NCI-H82 treated with DMSO at 0.1 percent for 48 hours (cell line): ENCODE data around the gene DLGAP4.
A peak's percentile ranks its signal among the peaks of the same experiment; 100 is the strongest.
"Not testable (repeated sequence)": the region's sequence is repeated elsewhere in the genome, so short reads cannot be mapped to it uniquely, and the experiment has no call there.

Experiments
- DNase-seq: peaks from one replicate; lab custom pipeline; 2025; ENCODE audit not compliant: unreplicated experiment; lab: John Stamatoyannopoulos, UW

Gene DLGAP4

DNA sequence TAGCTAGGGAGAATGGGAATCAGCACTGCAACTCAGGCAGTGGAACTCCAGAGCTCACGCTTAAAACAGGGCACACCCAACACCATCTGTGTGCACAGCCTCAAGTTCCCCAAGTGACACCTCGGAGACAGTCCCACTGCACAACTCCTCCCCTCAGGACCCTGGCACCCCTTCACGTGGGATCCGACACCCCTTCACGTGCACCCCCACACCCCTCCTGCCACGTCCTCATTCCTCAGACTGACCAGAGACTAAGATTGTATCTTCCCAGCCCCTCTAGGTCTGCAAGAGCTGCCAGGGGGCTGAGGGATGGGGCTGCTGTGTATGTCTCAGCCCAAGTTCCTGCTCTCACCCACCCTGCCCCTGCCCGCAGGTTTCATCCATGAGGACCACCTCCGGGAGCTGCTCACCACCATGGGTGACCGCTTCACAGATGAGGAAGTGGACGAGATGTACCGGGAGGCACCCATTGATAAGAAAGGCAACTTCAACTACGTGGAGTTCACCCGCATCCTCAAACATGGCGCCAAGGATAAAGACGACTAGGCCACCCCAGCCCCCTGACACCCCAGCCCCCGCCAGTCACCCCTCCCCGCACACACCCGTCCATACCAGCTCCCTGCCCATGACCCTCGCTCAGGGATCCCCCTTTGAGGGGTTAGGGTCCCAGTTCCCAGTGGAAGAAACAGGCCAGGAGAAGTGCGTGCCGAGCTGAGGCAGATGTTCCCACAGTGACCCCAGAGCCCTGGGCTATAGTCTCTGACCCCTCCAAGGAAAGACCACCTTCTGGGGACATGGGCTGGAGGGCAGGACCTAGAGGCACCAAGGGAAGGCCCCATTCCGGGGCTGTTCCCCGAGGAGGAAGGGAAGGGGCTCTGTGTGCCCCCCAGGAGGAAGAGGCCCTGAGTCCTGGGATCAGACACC lies 242.8 kb downstream of the DLGAP4 start:
- DNase-seq, result no peak

DNA sequence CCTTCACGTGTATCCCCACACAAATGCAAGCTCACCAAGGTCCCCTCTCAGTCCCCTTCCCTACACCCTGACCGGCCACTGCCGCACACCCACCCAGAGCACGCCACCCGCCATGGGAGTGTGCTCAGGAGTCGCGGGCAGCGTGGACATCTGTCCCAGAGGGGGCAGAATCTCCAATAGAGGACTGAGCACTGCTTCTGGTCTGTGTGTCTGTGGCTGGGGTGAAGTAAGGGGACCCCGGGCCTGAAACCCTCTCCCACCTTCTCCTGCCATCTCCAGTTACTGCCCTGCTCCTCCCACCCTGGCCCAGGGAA lies 243.4 kb downstream of the DLGAP4 start:
- DNase-seq, result no peak

DNA sequence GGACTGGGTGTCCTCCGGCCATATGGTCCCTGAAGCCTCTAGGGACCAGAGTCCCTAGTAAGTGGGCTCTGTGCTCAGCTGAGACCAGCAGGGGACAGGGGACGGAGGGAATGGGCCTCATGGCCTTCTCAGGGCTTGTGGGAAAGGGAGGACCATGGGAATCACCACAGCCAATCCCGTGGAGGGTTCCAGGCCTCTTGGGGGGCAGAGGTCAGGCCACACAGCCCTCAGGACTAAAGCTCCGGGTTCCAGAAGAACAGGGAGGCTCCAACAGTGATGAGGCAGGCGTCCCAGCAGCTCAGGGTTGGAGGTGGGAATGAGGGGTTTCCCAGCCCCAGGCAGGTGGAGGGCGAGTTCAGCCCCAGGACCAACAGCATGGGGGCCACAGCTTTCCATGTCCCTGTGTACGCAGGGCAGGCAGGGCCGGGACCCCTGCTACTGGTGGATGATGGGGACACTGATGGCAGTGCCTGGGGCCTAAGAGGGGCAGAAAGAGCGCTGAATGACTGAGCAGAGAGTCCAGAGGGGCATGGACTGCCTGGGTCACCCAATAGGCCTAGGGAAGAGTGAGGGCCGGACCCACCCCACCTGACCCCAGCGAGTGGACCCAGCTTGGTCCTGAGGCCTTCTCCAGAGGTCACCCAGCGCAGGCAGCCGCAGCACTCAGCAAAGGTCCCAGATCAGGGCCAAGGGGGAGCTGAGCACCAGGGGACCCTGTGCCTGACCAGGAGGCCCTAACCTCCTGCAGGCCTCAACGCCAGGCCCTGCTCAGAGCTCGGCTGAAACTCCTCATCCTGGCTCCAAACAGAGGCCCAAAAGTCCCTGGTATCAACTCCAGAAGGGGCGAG lies 244.0 kb downstream of the DLGAP4 start:
- DNase-seq, result no peak

DNA sequence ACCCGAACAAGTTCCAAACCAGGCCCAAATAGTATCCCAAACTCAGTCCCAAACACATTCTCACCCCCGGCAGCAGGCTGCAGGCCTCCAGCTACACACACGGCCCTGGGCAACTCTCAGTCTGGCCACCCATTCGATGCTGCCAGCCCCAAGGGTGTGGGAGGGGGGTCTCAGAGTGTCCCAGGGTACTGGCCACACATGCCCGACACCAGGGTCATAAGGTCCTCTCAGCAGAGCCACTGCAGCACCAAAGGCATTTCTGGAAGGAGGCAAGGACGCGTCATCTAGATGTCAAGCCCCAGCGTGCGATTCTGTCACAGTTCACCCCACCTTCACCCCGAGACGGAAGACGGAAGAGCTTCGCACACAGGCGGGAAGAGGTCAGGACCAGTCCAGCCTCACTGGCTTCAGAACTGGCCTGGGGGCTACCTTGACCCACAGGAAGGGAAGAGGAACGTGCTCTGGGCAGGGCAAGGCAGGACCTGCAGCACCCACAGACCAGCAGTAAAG lies 244.7 kb downstream of the DLGAP4 start:
- DNase-seq, result no peak

DNA sequence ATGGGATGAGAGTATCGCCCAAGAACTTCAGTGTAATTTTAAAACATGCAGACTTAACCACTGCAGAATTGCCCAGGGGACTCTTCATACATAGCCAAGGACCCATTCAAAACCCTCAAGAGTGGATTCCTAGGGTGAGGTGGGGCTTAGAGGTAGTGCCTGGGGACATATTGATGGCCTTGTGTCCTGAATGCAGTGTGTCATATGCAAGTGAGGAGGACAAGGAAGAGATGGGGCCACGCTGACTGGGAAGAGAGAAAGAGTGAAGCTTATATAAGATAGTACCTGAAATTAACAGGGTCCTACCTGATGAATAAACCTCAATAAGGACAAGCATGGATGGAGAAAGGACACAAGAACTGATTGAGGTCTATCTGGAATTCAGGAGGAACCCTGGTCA lies 249.1 kb downstream of the DLGAP4 start:
- no peak for DNase-seq

DNA sequence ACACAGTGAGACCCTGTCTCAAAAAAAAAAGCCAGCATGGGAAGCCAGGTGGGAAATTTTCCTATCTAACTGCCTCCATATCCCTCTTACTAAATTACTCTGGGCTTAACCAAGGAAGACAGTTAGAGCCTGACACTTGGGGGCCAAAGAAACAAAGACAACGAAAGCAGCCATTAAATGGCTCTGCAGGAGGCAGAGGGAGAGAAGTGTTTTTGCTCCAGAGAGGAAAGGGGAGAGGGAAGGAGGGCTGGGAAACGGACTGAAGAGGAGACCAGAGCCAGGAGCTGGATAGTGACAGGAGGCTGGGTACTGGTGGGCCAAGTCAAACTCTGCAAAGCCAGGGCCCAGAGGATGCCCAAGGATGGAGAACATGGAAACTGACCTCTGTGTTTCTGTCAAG lies 256.6 kb downstream of the DLGAP4 start:
- no peak for DNase-seq

DNA sequence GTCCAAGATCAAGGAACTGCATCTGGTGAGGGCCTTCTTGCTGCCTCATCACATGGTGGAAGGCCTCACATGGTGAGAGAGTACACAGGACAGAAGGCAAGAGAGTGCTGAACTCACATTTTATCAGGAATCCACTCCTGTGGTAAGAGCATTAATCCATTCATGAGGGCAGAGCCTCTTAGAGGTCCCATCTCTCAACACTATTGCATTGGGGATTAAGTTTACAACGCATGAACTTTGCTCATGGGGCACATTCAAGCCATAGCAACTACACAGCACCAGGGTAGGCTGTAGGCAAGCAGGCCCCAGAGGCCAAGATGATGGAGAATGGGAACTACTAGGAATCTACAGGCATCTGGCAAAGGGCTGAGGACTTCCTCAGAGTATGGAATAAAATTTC lies 257.2 kb downstream of the DLGAP4 start:
- no peak for DNase-seq

DNA sequence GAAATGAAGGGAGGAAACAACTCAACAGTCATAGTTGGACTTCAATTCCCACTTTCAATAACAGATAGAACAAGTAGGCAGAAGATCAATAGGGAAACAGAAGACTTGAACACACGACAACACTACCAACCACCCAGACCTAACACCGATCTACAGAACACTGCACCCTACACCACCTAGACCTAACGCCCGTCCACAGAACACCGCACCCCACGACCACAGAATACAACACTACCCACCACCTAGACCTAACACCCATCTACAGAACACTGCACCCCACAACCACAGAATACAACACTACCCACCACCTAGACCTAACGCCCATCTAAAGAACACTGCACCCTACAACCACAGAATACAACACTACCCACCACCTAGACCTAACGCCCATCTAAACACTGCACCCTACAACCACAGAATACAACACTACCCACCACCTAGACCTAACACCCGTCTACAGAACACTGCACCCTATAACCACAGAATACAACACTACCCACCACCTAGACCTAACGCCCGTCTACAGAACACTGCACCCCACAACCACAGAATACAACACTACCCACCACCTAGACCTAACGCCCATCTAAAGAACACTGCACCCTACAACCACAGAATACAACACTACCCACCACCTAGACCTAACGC lies 258.1 kb downstream of the DLGAP4 start:
- not testable (repeated sequence) for DNase-seq

DNA sequence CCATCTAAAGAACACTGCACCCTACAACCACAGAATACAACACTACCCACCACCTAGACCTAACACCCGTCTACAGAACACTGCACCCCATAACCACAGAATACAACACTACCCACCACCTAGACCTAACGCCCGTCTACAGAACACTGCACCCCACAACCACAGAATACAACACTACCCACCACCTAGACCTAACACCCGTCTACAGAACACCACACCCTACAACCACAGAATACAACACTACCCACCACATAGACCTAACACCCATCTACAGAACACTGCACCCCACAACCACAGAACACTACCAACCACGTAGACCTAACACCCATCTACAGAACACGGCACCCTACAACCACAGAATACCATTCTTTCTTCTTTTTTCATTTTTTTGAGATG lies 258.6 kb downstream of the DLGAP4 start:
- DNase-seq, result not testable (repeated sequence)

DNA sequence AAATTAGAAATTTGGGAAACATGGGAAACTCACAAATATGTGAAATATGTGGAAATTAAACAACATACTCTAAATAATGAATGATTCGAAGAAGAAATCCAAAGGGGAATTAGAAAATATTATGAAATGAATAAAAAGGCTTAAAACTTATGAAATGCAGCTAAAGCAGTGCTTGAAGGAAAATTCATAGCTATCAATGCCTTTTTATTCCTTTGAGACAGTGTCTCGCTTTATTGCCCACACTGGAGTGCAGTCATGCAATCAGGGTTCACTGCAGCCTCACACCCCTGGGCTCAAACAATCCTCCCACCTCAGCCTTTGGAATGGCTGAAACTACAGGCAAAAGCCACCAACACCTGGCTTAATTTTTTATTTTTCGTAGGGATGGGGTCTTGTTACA lies 259.4 kb downstream of the DLGAP4 start:
- DNase-seq, result no peak

DNA sequence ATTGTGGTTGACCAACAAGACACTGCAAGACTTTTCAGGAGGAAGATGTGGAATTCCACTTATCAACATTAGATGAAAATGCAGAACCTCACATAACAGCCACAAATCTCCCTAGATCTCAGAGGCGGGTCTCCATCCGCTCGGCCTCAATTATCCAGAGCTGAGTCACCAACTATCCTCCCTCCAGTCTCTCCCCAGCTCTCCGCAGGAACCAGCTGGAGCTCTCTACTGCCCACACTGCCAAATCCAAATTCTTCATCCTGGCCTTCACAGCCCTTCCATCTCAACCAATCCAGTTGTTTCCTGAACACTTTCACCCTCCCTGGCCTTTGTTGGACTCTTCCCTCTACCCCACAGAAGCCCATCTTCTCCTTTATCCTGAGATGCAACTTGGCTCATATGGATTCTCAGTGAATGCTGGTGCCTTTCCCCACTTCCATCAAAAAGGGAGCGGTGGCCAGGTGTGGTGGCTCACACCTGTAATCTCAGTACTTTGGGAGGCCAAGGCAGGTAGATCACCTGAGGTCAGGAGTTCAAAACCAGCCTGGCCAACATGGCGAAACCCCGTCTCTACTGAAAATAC lies 263.8 kb downstream of the DLGAP4 start:
- DNase-seq, result no peak

DNA sequence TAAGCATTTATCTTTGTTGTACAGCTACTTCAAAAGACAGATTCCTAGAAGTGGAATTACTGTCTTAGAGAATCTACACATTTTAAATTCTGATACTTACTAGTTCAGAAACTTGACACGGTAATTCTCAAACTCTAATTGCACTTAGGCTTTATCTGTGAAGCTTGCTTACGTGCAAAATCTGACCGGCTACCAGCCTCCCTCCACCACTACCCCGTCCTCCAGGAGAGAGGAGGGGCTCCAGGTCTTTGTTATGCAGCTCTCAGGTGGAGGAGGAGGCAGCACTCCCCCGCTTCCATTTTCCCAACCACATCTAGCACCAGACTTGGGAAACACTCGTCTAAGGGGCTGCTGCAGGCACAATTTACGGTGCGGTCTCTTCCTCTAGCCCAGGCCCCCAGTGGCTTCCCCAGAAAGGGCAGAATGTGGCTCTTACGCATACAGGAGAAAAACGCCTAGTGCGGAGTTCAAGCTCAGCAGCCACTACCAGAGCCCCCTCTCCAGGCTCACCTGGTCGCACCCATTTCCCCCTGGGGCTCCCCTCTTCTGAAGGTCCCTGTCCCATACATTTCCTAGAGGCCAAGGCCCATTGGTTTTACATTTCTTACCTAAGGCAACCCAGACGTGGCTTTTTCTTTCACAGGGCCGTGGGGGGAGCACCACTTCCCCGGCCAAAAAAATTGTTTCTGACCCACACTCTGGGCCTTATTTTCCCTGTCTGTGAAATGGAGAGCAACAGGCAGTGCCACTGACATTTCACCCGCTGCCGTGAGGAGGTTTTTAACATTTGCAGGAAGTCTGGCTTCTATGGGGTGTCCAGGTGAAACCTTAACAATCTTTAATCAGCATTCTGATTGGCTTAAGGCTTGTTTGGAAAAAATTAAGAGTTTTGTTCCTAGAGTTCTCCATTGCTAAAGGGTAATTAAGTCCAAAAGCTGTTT lies 265.7 kb downstream of the DLGAP4 start:
- DNase-seq, result no peak

DNA sequence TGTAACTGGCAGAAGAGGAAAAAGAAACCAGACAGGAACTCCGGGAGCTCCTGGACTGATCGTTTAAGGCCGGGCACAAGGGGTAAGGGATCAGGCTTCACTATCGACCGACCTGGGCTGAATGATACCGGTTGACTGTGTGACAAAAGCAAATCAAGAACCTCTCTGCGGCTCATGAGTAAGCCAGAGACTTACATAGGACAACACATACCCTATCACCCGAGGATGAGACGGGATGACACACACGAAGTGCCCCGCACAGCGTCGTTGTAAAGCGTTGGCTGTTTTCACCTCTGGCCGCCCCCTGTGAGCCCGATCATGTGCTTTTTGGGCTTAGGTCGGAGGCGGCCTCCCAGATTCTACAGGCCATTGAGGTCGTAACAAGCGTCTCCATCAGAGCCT lies 266.6 kb downstream of the DLGAP4 start:
- DNase-seq, result no peak

DNA sequence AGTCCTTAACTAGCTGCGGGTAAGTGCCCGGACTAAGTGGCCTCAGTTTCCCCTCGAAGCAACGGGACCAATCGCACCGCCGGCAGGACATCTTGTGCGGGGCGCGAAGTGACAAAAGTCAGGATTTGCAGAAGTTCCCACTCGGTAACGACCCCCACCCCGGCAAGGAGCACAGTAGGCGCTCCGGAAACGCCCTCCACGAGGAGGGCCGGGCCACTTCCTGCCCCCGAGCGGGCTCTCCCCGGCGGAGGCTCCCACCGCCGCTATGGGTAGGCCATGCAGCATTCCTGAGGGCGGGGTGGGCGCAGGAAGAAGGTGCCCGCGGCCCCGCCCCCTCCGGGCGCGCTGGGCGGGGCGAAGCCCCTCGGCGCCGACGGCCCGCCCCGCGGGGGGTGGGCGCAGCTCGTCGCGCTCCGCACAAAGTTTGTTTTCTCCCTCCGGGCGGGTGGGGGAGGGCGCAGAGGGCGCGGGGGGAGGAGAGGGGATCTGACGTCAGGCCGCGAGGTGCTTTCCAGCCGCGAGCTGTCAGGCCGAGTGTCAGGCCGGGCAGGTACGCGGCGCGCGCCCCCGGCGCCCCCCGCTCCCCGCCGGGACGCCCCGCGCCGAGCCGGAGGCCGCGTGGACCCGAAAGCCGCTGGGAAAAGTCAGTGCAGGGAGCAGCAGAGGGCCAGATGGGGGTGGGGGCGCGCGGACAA lies 267.1 kb downstream of the DLGAP4 start, which contains the start of gene TGIF2:
Gene TGIF2, plus strand, starts transcription at position 495 of the 695 bp plus-strand sequence. CDS start 5,178 bp downstream, outside the sequence.
- peak; percentile 79 for DNase-seq

DNA sequence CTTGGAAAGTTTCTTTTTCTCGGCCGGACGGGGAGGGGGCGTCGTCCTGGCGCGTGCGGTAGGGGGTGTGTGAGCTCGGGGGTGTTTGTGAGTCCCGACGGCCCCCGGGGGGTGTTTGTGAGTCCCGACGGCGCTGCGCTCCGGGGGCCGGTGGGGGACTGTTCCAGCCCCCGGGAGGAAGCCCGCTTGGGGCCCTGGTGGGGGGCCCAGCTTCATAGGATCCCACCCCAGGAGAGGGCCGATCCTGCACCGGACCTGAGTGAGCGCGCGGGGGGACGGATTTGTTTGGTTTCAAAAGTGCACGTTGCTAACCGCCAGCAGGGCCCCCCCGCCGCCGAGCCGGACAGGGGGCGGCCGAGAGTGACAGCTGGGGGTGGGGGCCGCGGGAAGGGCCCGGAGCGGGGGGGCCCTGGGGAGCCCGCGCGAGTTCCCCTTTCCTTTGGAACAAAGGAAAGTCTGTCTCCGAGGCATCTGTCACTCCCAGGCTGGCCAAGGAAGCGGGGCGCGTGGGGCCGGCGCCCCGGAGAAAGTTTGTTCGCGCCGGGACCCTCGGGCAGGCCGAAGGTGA lies 267.7 kb downstream of the DLGAP4 start:
- no peak for DNase-seq

DNA sequence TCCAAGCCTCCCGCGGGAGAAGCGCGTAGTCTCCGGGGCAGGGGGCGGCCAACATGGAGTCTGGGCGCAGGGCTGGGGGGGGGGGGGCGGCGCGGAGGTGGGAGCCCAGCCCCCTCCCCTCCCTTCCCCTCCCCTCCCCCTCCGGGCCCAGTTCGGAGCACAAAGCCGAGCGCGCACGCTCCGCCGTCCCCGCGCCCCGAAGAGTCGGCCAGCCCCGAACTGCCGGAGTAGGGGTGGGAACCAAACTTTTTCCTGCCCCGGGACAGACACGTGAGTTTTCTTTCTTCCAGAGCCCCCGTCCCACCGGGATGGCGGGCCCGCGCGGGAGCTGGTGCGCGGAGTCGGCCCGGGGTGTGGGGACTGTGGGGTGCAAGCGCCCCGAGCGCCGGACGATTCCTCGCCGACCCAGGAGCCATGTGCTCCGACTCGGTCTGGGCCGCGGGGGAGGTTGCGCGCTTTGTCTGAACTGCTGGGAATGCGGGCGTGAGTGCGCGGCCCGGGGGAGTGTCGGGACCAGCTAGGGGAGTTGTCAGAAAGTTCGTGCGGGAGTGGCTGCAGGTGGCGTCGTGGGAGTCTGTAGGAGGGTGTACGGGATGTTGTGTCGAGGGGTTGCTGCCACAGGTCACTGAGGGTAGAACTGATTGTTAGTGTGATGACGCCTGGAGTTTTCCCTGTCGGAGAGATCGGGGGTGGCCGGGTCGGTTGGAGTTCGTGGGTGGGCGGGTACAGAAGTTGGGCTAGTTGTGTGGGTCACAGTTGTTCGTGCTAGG lies 268.4 kb downstream of the DLGAP4 start:
- peak; percentile 45 for DNase-seq

DNA sequence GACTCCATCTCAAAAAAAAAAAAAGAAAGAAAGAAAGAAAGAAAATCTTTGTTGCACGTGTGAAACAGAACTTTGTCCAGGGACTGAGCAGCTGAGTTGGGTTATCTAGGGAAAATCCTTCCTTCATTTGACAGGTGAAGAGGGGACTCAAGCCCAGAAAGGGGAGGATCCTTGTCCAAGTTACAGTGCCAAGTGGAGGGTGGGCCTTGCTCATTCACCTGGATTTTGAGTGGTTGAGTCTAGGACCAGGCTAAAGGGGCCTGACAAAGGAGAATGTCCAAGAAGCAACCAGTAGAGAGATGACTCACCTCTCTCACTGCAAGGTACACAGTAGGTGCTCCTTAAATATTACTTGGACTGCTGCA lies 269.9 kb downstream of the DLGAP4 start:
- no peak for DNase-seq
